Prostate gland (tissue), 2 donors: Measurements from ENCODE around the gene MORN1.

Experiments used
- CTCF ChIP-seq, 4 experiments: fragments of 200-600 bp in 2 of 4; fragments of 450-650 bp in 2 of 4; sonication (generic) in 2 of 4; IDR thresholded peaks; 1 replicate in 3 of 4; 2 replicates in 1 of 4; pipeline ENCODE4 v1.5.1; 2016 to 2019; ENCODE audit warnings: antibody characterized with exemption in 4 of 4, mild to moderate bottlenecking in 2 of 4, moderate library complexity in 2 of 4
- POLR2AphosphoS5 ChIP-seq: sonication (generic); formaldehyde crosslinking; IDR thresholded peaks from one replicate; pipeline ENCODE4 v1.6.1; 2017; ENCODE audit warnings: antibody characterized with exemption

DNA sequence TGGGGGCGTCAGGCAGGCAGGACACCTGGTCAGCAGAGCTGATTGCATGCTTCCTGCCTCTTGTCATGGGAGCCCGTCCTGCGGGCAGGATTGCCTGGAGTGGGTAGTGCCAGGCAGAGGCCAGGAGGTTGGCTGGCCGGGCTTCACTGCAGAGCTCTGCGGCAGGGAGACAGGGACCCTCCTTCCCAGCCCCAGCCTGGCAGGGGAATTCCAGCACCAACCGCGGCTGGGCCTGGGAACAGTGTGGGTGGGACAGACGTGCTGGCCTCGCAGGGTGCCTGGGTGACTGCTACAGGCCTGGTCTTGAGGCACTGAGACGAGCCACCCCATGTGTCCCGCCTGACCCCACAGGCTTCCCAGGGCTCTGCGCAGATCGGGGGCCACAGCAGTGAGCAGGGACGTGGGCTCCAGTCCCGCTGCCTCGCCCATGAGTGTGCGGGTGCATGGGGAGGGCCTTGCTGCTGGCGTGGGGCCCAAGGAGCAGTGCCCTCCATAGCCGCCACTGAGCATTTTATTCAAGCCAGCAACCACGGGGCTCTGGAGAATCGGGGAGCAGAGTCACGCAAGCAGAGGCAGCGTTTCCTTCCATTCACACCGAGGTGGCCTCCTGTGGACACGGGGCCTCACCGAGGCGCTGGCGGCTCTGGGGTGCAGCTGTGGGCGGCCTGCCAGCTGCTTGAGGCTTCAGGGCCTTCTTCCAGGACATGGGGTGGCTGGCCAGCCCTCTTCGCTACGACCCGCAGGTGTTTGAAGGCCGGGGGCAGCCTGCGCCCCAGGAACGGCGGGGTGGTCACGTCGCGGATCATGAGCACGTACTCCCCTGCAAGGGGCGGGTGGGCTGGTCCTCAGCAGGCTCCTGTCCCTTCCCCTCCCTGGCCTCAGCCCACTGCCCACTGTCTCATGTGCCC is 70.3 kb downstream of the MORN1 start:
- no peak for TF ChIP-seq CTCF (IDR thresholded peaks at IDR 0.05)
- TF ChIP-seq POLR2AphosphoS5 = no peak
